ENCODE data around the gene SELENOM. TPM values are rescaled to one million over a fixed set of nuclear protein-coding genes. Genes with fewer than 3 reads are reported as not detected.
A peak's percentile ranks its signal among the peaks of the same experiment; 100 is the strongest.

SELENOM gene
- 29.4 and 35.0 TPM in 2 replicates for total RNA-seq

GRCh38 chr22:31107178-31107893, at the start of gene SELENOM:
SELENOM (minus strand) TSS chr22:31107568; CDS start chr22:31107505, 63 bp downstream.
- DNase-seq (ENCODE audit: low read depth), result peak; percentile 92
- peak; percentile 92 for TF ChIP-seq CTCF (IDR thresholded peaks at IDR 0.05; ENCODE audit: insufficient read depth, low read length, severe bottlenecking)
- no peak for FAIRE-seq
- Histone ChIP-seq H3K4me3 (ENCODE audit: low read depth, low read length) (peak within 1 kb of the TSS; percentile 57), H3K27me3 (ENCODE audit: control insufficient read depth, insufficient read depth, low read length) (no peaks in the 10 kb centered on the region), H3K36me3 (ENCODE audit: control insufficient read depth, insufficient read depth, low read length) (no peaks in the 10 kb centered on the region)

- Histone ChIP-seq H3K36me3 (ENCODE audit: control insufficient read depth, insufficient read depth, low read length) (no peaks in the 10 kb centered on the region), H3K27me3 (ENCODE audit: control insufficient read depth, insufficient read depth, low read length) (no peaks in the 10 kb centered on the region), H3K4me3 (ENCODE audit: low read depth, low read length) (no peak overlapping the region)
- DNase-seq (ENCODE audit: low read depth) (no peak), FAIRE-seq (no peak)
- no peak for TF ChIP-seq CTCF (IDR thresholded peaks at IDR 0.05; ENCODE audit: insufficient read depth, low read length, severe bottlenecking)
These were observed 48.1 kb upstream of the SELENOM start for GRCh38 chr22:31155422-31155821.

GRCh38 chr22:31154975-31155374, 47.6 kb upstream of the SELENOM start:
- FAIRE-seq (no peak), DNase-seq (ENCODE audit: low read depth) (no peak)
- H3K4me3 ChIP-seq (ENCODE audit: low read depth, low read length), result no peak overlapping the region
- no peaks in the 10 kb centered on the region for H3K27me3 ChIP-seq (ENCODE audit: control insufficient read depth, insufficient read depth, low read length)
- H3K36me3 ChIP-seq (ENCODE audit: control insufficient read depth, insufficient read depth, low read length), result no peaks in the 10 kb centered on the region
- TF ChIP-seq CTCF (IDR thresholded peaks at IDR 0.05; ENCODE audit: insufficient read depth, low read length, severe bottlenecking), result no peak

- no peak for FAIRE-seq
- no peak for DNase-seq (ENCODE audit: low read depth)
- Histone ChIP-seq H3K36me3 (ENCODE audit: control insufficient read depth, insufficient read depth, low read length) (no peaks in the 10 kb centered on the region), H3K27me3 (ENCODE audit: control insufficient read depth, insufficient read depth, low read length) (no peaks in the 10 kb centered on the region), H3K4me3 (ENCODE audit: low read depth, low read length) (no peak overlapping the region)
- TF ChIP-seq CTCF (IDR thresholded peaks at IDR 0.05; ENCODE audit: insufficient read depth, low read length, severe bottlenecking), result no peak
These were observed 46.0 kb upstream of the SELENOM start for GRCh38 chr22:31153357-31153756.

GRCh38 chr22:31151872-31152271, 44.5 kb upstream of the SELENOM start:
- FAIRE-seq, result no peak
- Histone ChIP-seq H3K36me3 (ENCODE audit: control insufficient read depth, insufficient read depth, low read length) (no peaks in the 10 kb centered on the region), H3K4me3 (ENCODE audit: low read depth, low read length) (no peak overlapping the region), H3K27me3 (ENCODE audit: control insufficient read depth, insufficient read depth, low read length) (no peaks in the 10 kb centered on the region)
- no peak for TF ChIP-seq CTCF (IDR thresholded peaks at IDR 0.05; ENCODE audit: insufficient read depth, low read length, severe bottlenecking)
- DNase-seq (ENCODE audit: low read depth), result no peak

- peak; percentile 28 for TF ChIP-seq CTCF (IDR thresholded peaks at IDR 0.05; ENCODE audit: insufficient read depth, low read length, severe bottlenecking)
- no peak for DNase-seq (ENCODE audit: low read depth)
- Histone ChIP-seq H3K27me3 (ENCODE audit: control insufficient read depth, insufficient read depth, low read length) (no peaks in the 10 kb centered on the region), H3K36me3 (ENCODE audit: control insufficient read depth, insufficient read depth, low read length) (no peaks in the 10 kb centered on the region), H3K4me3 (ENCODE audit: low read depth, low read length) (no peak overlapping the region)
- FAIRE-seq, result no peak
These were observed 43.2 kb upstream of the SELENOM start for GRCh38 chr22:31150615-31151014.

Measured in bronchial epithelial cell (primary cell).